ENCODE measurements around the gene KPNB1.
"Not testable (repeated sequence)": the region's sequence is repeated elsewhere in the genome, so short reads cannot be mapped to it uniquely, and the experiment has no call there.

Gene KPNB1

DNA sequence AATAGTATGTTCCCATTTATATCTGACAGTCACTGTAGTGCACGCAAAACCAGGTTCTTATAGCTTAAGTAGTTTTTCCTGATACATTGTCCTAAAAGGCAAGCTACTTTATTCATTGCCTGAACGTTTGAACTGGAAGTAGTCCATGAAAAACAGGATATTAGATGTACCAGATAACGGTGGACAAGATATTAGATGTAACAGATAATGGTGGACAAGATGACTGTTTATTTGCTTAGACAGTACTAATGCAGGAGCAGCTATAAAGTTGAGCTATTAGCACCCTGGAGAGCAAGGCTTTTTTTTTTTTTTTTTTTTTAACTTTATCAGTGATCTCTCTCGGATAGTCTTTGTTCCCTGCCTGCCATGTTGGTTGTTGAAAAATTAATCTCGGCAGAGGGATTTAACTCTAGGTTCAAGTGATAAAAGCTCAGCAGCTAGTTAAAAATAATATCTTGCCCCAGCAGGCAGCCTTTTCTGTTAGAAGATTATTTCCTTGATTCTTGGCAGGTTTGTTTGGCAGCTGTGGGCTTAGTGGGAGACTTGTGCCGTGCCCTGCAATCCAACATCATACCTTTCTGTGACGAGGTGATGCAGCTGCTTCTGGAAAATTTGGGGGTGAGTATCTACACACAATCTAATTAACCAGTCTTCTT, 26.9 kb downstream of the KPNB1 start:
- no peak for DNase-seq (ENCODE audit: extremely low read depth in 1 of 2, low read depth in 1 of 2)

DNA sequence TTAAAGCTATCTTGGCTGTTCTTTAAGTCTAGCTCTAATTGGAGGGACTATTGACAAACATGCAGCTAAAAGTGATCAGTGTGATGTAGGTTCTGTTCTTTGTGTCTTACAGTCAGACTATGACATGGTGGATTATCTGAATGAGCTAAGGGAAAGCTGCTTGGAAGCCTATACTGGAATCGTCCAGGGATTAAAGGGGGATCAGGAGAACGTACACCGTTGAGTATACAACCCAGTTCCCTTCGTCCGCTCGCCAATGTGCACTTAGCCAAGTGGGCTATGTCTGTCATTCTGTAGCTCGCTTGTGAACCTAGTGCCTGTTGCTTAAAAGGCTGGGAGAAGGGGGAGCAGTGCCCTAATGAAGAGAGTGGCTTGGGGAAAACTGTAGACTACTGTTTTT, 28.5 kb downstream of the KPNB1 start:
- no peak for DNase-seq (ENCODE audit: extremely low read depth in 1 of 2, low read depth in 1 of 2)

GRCh38 chr17:47682138-47682537, 32.4 kb downstream of the KPNB1 start:
- no peak for DNase-seq (ENCODE audit: extremely low read depth in 1 of 2, low read depth in 1 of 2)

DNA sequence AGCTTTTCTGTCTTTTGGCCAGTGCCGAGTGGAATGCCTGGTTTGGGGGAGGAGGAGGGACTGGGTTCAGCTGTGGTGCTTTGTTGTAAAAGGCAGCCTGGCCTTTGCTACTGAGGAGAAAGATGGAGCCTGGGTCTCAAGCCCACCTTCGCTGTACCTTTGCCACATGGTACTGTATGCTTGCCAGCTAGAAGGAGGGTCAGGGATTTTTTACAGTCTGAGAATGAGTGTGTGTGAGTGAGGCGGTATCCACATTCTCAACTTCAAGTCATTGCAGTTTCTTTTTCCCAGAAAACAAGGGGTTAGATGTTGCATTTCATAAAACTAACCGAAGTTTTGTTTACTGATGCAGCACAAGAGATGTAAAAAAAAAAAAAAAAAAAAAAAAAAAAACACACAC, 33.0 kb downstream of the KPNB1 start:
- not testable (repeated sequence) for DNase-seq (ENCODE audit: extremely low read depth in 1 of 2, low read depth in 1 of 2)

DNA sequence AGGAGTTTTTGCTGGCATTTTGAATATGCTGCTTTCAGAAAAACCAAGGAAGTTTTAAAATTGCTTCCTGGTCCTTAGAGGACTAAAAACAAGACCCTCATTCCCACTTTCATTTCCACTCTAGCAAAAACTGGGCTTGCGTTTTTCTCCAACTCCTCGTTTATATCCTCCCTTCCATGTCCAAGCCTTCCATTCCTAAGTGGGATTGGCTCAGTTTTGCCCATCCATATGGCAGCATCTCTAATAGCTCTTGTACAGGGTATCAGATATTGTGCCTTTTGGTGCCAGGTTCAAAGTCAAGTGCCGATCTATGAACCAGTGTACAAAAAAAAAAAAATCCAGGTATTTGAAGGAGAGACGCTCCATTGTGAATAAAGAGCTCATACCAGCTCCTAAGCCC, 34.3 kb downstream of the KPNB1 start:
- no peak for DNase-seq (ENCODE audit: extremely low read depth in 1 of 2, low read depth in 1 of 2)

GRCh38 chr17:47684535-47685193, 34.9 kb downstream of the KPNB1 start:
- no peak for DNase-seq (ENCODE audit: extremely low read depth in 1 of 2, low read depth in 1 of 2)

GRCh38 chr17:47685556-47686275, 36.0 kb downstream of the KPNB1 start:
- no peak for DNase-seq (ENCODE audit: extremely low read depth in 1 of 2, low read depth in 1 of 2)

- DNase-seq (ENCODE audit: extremely low read depth in 1 of 2, low read depth in 1 of 2), result no peak
These were observed 36.5 kb downstream of the KPNB1 start for GRCh38 chr17:47686276-47686635.

GRCh38 chr17:47686664-47687327, 37.1 kb downstream of the KPNB1 start:
- no peak for DNase-seq (ENCODE audit: extremely low read depth in 1 of 2, low read depth in 1 of 2)

DNA sequence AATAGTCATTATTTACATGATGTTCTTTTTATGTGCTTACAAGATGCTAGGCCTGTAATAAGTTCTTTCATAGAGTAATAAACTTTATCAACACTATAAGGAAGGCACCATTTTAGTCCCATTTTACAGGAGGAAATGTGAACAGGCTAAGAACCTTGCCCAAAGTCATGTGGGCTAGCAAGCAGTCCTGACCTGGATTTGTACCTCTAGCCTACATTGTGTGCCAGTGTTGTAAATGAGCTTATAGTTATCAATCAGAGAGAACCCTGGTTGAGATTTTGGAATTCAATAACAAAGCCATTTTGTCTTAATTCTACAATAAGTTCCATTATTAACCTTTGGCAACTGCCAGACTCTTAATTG, 37.6 kb downstream of the KPNB1 start:
- no peak for DNase-seq (ENCODE audit: extremely low read depth in 1 of 2, low read depth in 1 of 2)

DNA sequence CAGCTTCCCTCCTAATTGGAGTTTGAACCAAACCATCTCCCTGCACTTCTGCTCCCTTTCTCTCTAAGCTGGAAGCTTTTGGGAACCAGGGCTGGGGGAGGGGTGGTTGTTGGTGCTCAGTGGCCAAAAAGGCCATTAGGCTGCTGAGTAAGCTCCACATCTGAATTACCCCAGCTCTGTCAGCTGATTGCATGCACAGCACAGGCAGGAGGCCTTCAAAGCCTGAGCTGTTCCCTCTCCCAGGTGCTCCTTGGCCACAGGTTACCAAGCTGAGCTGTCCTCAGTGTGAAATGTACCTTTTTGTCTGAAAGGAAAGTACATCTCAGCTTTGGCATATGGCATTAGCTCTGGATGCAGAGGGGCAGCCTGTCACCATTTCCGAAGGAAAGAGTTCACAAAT, 38.0 kb downstream of the KPNB1 start:
- DNase-seq (ENCODE audit: extremely low read depth in 1 of 2, low read depth in 1 of 2), result no peak

DNA sequence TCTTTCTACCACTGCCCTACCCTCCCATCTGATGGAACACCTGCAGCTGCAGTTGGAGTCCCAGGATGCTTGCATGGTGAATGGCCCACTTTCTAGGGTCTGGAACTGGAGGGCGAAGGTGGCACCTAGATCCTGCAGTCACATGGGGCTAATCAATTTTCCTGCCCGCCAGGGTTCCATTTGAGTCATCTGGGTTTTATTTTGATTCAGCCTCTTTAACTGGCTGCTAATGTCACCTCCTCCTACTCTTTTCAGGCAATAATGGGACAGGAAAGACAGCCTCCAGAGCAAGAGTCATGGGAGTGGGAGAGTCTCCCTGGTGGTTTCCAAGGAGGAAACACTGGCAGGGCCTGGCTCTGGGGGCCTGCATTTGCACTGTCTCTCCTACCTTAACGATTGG, 40.4 kb downstream of the KPNB1 start:
- DNase-seq (ENCODE audit: extremely low read depth in 1 of 2, low read depth in 1 of 2), result no peak

- DNase-seq (ENCODE audit: extremely low read depth in 1 of 2, low read depth in 1 of 2), result no peak
These were observed 42.6 kb downstream of the KPNB1 start for GRCh38 chr17:47692137-47692894.

DNA sequence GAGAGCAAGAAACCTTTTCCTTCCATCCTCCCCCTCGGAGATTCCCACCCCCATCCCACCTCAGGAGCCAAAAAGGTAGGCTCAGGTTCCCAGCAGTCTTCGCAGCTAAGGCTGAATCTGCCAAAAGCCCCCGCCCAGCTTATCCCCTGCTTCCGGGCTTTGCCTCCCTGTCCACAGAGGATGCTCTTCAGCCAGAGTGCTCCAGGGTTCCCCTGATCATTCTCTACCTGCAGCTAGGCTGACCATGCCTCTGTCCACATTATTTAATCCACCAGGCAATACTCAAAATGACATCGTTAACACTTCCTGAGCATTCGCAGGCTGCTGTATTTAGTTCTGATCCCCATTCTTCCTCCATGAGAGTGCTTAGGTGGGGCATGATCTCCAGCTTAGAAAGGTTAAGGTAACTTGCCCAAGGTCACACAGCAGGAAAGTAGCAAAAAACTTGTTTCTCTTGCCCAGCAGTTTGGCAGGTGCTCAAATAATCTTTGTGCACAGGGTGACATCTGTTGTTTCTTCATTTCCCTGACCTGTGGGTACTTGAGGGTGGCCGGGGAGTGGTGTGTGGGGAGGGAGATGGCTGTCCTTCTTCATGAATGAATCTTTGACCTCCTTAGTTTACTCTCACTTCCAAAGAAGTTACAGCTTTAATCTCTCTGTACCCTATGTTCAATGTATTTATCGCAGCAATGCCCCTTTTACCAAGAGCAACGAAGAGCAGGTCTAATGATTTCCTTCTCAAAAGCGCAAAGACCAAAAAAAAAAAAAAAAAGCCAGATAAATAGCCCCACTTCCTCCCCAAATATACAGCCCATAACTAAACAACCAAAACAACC, 43.4 kb downstream of the KPNB1 start:
- no peak for DNase-seq (ENCODE audit: extremely low read depth in 1 of 2, low read depth in 1 of 2)

DNA sequence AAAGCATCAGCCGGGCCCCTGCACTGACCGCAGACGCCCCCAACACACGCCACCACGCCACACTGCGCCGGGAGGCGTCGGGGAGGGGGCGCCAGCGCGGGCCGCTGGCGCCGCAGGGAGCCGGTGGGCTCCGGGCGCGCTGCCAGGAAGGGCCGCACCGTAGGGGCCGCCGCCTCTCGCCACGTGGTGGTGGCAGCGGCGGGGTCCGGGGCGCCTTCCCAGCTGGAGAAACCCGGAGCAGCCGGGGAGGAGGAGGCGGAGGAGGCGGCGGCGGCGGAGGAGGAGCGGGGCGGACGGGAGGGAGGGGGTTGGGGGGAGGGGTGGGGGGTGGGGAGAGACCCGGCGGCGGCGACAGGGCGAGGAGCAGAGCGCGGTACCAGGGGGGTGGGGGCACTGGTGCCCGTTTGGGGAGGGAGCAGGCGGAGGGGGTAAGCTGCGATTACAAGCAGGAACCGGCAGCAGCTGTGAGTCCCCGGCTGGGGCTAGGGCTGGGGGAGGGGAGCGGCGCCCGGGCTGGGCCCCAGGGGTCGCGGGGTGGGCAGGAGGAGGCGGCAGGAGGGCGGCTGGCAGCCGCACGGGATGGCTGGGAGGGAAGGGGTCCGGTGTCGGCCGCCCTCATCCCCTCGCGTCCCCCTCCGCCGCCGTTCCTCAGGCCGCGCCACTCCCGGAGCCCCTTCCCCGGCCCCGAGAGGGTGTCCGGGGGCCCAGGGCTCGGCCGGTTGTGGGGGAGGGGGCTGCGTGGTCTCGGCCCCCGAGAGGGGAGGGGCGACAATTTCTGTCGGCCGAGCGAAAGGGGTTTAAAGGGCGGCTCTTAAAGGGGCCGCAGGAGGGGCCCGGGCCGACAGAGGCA, 44.2 kb downstream of the KPNB1 start, which contains the start of gene TBKBP1:
Gene TBKBP1 (plus strand): TSS at position 431 of the 850 bp plus-strand sequence. CDS start 1,952 bp downstream, outside the sequence.
- DNase-seq (ENCODE audit: extremely low read depth in 1 of 2, low read depth in 1 of 2), result no peak

DNA sequence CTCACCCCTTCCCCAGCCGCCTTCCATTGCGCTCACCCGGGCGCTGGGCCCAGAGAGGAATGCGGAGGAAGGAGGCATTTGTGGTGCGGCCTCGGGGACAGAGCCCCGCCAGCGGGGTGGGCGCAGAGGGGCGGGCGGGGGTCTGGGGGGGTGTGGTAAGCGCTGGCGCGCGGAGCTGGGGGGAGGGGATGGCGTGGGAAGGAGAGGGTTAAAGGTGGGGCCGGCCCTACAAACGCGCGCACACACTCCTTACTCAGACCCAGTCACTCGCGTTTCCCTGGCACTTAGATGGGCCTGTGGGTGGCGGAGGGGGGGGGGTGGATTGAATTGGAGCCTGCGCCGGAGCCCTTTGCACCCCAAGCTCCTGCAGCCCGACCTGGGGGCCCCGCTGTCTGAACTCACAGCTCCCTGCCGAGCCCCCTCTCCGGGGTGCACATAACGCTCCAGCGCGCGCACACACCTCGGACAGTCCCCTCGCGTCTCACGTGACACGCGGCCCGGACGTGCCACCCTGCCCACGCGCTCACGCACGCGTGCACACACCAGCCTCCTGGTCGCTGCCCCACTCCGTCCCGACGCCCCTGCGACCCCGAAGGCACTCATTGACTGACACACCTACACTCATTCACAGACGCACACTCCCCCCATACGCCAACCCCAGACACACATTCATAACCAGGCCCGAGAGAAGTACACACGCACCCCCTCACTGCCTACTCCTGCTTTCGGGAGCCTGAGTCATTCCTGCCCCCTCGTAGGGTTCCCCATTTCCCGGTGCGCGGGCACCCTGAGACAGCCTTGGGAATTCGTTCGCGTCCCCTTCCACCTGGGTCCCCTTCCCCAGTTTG, 45.1 kb downstream of the KPNB1 start:
- DNase-seq (ENCODE audit: extremely low read depth in 1 of 2, low read depth in 1 of 2), result no peak

GRCh38 chr17:47695429-47696376, 46.0 kb downstream of the KPNB1 start:
- DNase-seq (ENCODE audit: extremely low read depth in 1 of 2, low read depth in 1 of 2), result no peak
